Spleen (tissue), 7 donors: ENCODE results near the gene MTFMT.

Experiments used
- POLR2A ChIP-seq, 3 donors: fragments of 450-650 bp; IDR thresholded peaks; one replicate each; pipeline ENCODE4 v1.5.1; 2017; ENCODE audit warnings: antibody characterized with exemption in 3 of 3, mild to moderate bottlenecking in 1 of 3
- POLR2AphosphoS5 ChIP-seq, 3 donors: sonication (generic); formaldehyde crosslinking; IDR thresholded peaks; one replicate each; pipeline ENCODE4 v1.5.1; 2017; ENCODE audit warnings: antibody characterized with exemption in 3 of 3
- TF ChIP-seq, protein P1 (sequence below), 11 experiments: fragments of 200-600 bp in 7 of 11; fragments of 450-650 bp in 4 of 11; sonication (generic) in 4 of 11; IDR thresholded peaks in 8 of 11; conservative IDR thresholded peaks in 3 of 11; 1 replicate in 7 of 11; 2 replicates in 4 of 11; pipeline versions ENCODE4 v1.4.0 to v1.8.0; 2016 to 2021; ENCODE audit warnings: antibody characterized with exemption in 11 of 11, inconsistent platforms in 4 of 11, mild to moderate bottlenecking in 1 of 11
- donor health status: DM: no; HTN: no; CAD: no; lungs with moderate emphysema.
- donor health status: DM: no; HTN: no; CAD: no.
- donor health status: DM: no; HTN: no; CAD: no.

DNA sequence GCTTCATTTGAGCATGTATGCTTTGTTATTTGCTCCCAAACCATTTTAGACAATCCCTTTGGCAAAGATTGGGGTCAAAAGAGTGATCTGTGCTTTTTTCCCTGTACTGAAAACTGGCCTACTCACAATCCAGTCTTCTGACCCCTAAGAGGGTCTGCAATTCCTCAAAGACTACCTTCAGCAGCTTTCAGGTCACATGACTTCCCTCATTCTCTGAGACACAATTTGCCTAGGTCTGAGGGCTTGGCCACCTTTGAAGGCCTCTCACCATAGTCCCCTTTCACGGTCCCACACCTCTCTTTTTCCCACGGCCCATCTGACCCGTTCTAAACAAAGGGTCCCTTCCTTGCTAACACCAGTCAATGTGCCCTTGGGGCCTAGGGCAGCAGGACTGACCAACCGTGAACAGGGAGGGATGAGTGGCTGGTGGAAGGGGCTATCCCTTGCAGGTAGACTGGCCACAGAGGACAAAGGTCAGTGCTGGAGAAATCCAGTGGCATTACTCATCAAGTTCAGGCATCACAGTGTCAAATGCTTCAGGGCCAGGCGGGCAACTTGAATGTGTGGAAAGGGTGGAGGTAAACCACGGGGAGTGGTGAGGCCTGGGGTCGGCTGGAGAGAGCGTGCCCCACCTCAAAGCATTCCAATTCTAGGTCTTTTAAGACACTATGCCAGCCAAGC is 27.6 kb upstream of the MTFMT start:
- TF ChIP-seq, protein P1, sequence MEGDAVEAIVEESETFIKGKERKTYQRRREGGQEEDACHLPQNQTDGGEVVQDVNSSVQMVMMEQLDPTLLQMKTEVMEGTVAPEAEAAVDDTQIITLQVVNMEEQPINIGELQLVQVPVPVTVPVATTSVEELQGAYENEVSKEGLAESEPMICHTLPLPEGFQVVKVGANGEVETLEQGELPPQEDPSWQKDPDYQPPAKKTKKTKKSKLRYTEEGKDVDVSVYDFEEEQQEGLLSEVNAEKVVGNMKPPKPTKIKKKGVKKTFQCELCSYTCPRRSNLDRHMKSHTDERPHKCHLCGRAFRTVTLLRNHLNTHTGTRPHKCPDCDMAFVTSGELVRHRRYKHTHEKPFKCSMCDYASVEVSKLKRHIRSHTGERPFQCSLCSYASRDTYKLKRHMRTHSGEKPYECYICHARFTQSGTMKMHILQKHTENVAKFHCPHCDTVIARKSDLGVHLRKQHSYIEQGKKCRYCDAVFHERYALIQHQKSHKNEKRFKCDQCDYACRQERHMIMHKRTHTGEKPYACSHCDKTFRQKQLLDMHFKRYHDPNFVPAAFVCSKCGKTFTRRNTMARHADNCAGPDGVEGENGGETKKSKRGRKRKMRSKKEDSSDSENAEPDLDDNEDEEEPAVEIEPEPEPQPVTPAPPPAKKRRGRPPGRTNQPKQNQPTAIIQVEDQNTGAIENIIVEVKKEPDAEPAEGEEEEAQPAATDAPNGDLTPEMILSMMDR (IDR thresholded peaks at IDR 0.05 in 8 of 11, conservative IDR thresholded peaks at IDR 0.05 in 3 of 11) = no peak
- TF ChIP-seq POLR2AphosphoS5 (IDR thresholded peaks at IDR 0.05) (no peak), POLR2A (IDR thresholded peaks at IDR 0.05) (no peak)
